SK-N-SH (cell line): ENCODE measurements around the gene SPATA31C1. TPM values are rescaled to one million over a fixed set of nuclear protein-coding genes. Genes with fewer than 3 reads are reported as not detected.
"Not testable (repeated sequence)": the region's sequence is repeated elsewhere in the genome, so short reads cannot be mapped to it uniquely, and the experiment has no call there.

ENCODE experiments used
- CTCF ChIA-PET: fragments of 300-600, 350-600 bp; formaldehyde crosslinking; extraction: SDS; loops from one replicate; lab custom pipeline; 2021; lab: Yijun Ruan, JAX
- POLR2A ChIA-PET: fragments of 350-600 bp; sonication (Branson Sonifier 250); formaldehyde crosslinking; extraction: SDS; loops from one replicate; lab custom pipeline; 2020; ENCODE audit warnings: antibody characterized with exemption, inconsistent platforms; lab: Yijun Ruan, JAX
- DNase-seq: peaks from one replicate; pipeline ENCODE4 v3.0.0; 2012
- H2AFZ ChIP-seq: fragments of 200-600 bp; sonication (generic); 2 replicates; pipeline ENCODE4 v1.8.1; 2016; ENCODE audit warnings: antibody characterized with exemption, mild to moderate bottlenecking, low read depth
- H3F3A ChIP-seq: fragments of 200-600 bp; sonication (generic); replicated peaks from 2 replicates; pipeline ENCODE3; 2016; ENCODE audit warnings: antibody characterized with exemption, mild to moderate bottlenecking; ENCODE audit not compliant: insufficient read depth
- H3K27ac ChIP-seq, 2 experiments: fragments of 200-500 bp in 1 of 2; fragments of 200-600 bp in 1 of 2; sonication (Bioruptor generic) in 1 of 2; sonication (generic), shearing (Covaris generic) in 1 of 2; 2 replicates each; pipeline versions ENCODE4 v1.5.1 to v1.6.1; 2014 to 2016; ENCODE audit warnings: low read depth in 2 of 2, inconsistent platforms in 1 of 2, low read length in 1 of 2, mild to moderate bottlenecking in 1 of 2, mixed read lengths in 1 of 2
- H3K27me3 ChIP-seq: fragments of 200-600 bp; sonication (generic), shearing (Covaris generic); 2 replicates; pipeline ENCODE4 v1.6.1; 2016; ENCODE audit warnings: mixed run types; ENCODE audit not compliant: insufficient read depth
- H3K36me3 ChIP-seq, 2 experiments: fragments of 200-500 bp in 1 of 2; fragments of 200-600 bp in 1 of 2; sonication (Bioruptor generic) in 1 of 2; sonication (generic) in 1 of 2; replicated peaks in 1 of 2; 2 replicates each; pipeline versions ENCODE3 to v1.5.1; 2014 to 2016; ENCODE audit warnings: low read length in 1 of 2, mild to moderate bottlenecking in 1 of 2; ENCODE audit not compliant: insufficient read depth in 2 of 2, control insufficient read depth in 1 of 2
- H3K4me1 ChIP-seq, 2 experiments: fragments of 200-500 bp in 1 of 2; fragments of 200-600 bp in 1 of 2; sonication (Bioruptor generic) in 1 of 2; sonication (generic), shearing (Covaris generic) in 1 of 2; 2 replicates each; pipeline versions ENCODE4 v1.5.1 to v1.6.1; 2014 to 2016; ENCODE audit warnings: low read depth in 1 of 2, low read length in 1 of 2, mixed run types in 1 of 2; ENCODE audit not compliant: insufficient read depth in 2 of 2, control insufficient read depth in 1 of 2
- H3K4me2 ChIP-seq: fragments of 200-600 bp; sonication (generic), shearing (Covaris generic); 2 replicates; pipeline ENCODE4 v1.6.1; 2017; ENCODE audit warnings: mixed run types
- H3K4me3 ChIP-seq, 2 experiments: fragments of 200-500 bp in 1 of 2; fragments of 200-600 bp in 1 of 2; sonication (Bioruptor generic) in 1 of 2; sonication (generic), shearing (Covaris generic) in 1 of 2; 2 replicates each; pipeline versions ENCODE4 v1.5.1 to v1.8.1; 2014 to 2016; ENCODE audit warnings: low read depth in 2 of 2, inconsistent platforms in 1 of 2, low read length in 1 of 2, mild to moderate bottlenecking in 1 of 2, mixed read lengths in 1 of 2, moderate library complexity in 1 of 2
- H3K79me2 ChIP-seq: fragments of 200-600 bp; sonication (generic); 2 replicates; pipeline ENCODE4 v1.8.1; 2017; ENCODE audit warnings: mild to moderate bottlenecking; ENCODE audit not compliant: insufficient read depth
- H3K9ac ChIP-seq: fragments of 200-600 bp; sonication (generic); 2 replicates; pipeline ENCODE4 v1.6.1; 2017; ENCODE audit warnings: mixed run types
- H3K9me2 ChIP-seq: fragments of 200-600 bp; sonication (generic); 2 replicates; pipeline ENCODE4 v1.6.1; 2017; ENCODE audit warnings: mixed run types
- H3K9me3 ChIP-seq: fragments of 200-600 bp; sonication (generic); 2 replicates; pipeline ENCODE4 v1.6.1; 2017; ENCODE audit warnings: mixed run types, mild to moderate bottlenecking, moderate library complexity
- H4K20me1 ChIP-seq: fragments of 200-600 bp; sonication (generic); 2 replicates; pipeline ENCODE4 v1.6.1; 2017; ENCODE audit warnings: mild to moderate bottlenecking, mixed run types; ENCODE audit not compliant: insufficient read depth
- CHD2 ChIP-seq: fragments of 150-350 bp; IDR thresholded peaks from 2 replicates; pipeline ENCODE4 v1.6.1; 2018; ENCODE audit warnings: low read length; ENCODE audit not compliant: partially characterized antibody
- EZH2phosphoT487 ChIP-seq: fragments of 200-600 bp; sonication (generic); IDR thresholded peaks from 2 replicates; pipeline ENCODE4 v1.6.1; 2017; ENCODE audit warnings: low read depth, mixed run types, mild to moderate bottlenecking, antibody characterized with exemption, moderate library complexity, borderline replicate concordance
- FOSL2 ChIP-seq: IDR thresholded peaks from 2 replicates; pipeline ENCODE4 v1.4.0; 2012; ENCODE audit warnings: low read depth, mild to moderate bottlenecking, moderate library complexity, borderline replicate concordance
- FOXJ3 ChIP-seq: sonication (generic); formaldehyde crosslinking; IDR thresholded peaks from 2 replicates; pipeline ENCODE4 v1.5.1; 2020; ENCODE audit warnings: mild to moderate bottlenecking, missing genetic modification reagents
- FOXM1 ChIP-seq: IDR thresholded peaks from 2 replicates; pipeline ENCODE4 v1.4.0; 2012; ENCODE audit warnings: low read depth, mild to moderate bottlenecking
- IRF3 ChIP-seq: fragments of 150-350 bp; IDR thresholded peaks from 2 replicates; pipeline ENCODE4 v1.6.1; 2016; ENCODE audit warnings: mild to moderate bottlenecking, low read depth, low read length
- JUND ChIP-seq: IDR thresholded peaks from 2 replicates; pipeline ENCODE4 v1.4.0; 2012
- MAX ChIP-seq: IDR thresholded peaks from 2 replicates; pipeline ENCODE4 v1.4.0; 2012; ENCODE audit warnings: low read depth
- MEF2A ChIP-seq: IDR thresholded peaks from 2 replicates; pipeline ENCODE4 v1.4.0; 2012; ENCODE audit warnings: low read depth, borderline replicate concordance
- MXI1 ChIP-seq: IDR thresholded peaks from 2 replicates; pipeline ENCODE4 v1.6.1; 2012; ENCODE audit warnings: mild to moderate bottlenecking, low read depth, low read length, improper control_type of control experiment
- NRF1 ChIP-seq: IDR thresholded peaks from 2 replicates; pipeline ENCODE4 v1.6.1; 2012; ENCODE audit warnings: low read depth, mild to moderate bottlenecking, low read length
- TAF1 ChIP-seq: IDR thresholded peaks from 2 replicates; pipeline ENCODE4 v1.6.1; 2012; ENCODE audit warnings: low read depth, mild to moderate bottlenecking, low read length, moderate library complexity, borderline replicate concordance
- TEAD4 ChIP-seq: IDR thresholded peaks from 2 replicates; pipeline ENCODE4 v1.4.0; 2012; ENCODE audit warnings: mild to moderate bottlenecking, borderline replicate concordance; ENCODE audit not compliant: insufficient read depth
- ZBTB33 ChIP-seq: IDR thresholded peaks from 2 replicates; pipeline ENCODE4 v1.4.0; 2012; ENCODE audit warnings: low read depth, borderline replicate concordance
- WGBS: methylation state at CpG from one replicate; pipeline ENCODE4 v1.1.6; 2017; ENCODE audit warnings: low lambda C conversion rate; 5-methylcytosine and 5-hydroxymethylcytosine counted together
- polyA plus RNA-seq, 3 experiments: library from polyadenylated mRNA; depleted of rRNA; stranded (reverse); fragments of >200 nt; gene quantifications; 2 replicates each; pipeline ENCODE4 v1.2.3, GENCODE V29; 2012

Gene SPATA31C1
- polyA plus RNA-seq (2012; rRNA removed) = not detected in 2 replicates
- not detected in 2 replicates for polyA plus RNA-seq (2012; cell fraction: cytosol; rRNA removed)
- polyA plus RNA-seq (2012; cell fraction: nucleus; rRNA removed) = not detected in 2 replicates

- POLR2A ChIA-PET, H3K36me3 ChIP-seq, H3K27ac ChIP-seq, H2AFZ ChIP-seq, H3K4me1 ChIP-seq, H4K20me1 ChIP-seq, H3K9ac ChIP-seq, H3K27me3 ChIP-seq, CTCF ChIA-PET, H3K4me3 ChIP-seq, H3K9me2 ChIP-seq, H3K9me3 ChIP-seq, H3K79me2 ChIP-seq, H3K4me2 ChIP-seq, H3F3A ChIP-seq, DNase-seq: not testable (repeated sequence)
- WGBS = no CpG with 5 or more reads among the region's 8 CpGs
Observed at GRCh38 chr9:87917662-87918061, at the start of gene SPATA31C1. TSS of gene SPATA31C1 (plus strand) at chr9:87917962.

- no peaks in the 10 kb centered on the region for H4K20me1 ChIP-seq
- no peak for DNase-seq
- WGBS = 58% methylated on average over 4 of the region's 9 CpGs
- H3K36me3 ChIP-seq = no peaks in the 10 kb centered on the region
- no peak overlapping the region for H3K4me2 ChIP-seq
- H3F3A ChIP-seq = no peaks in the 10 kb centered on the region
- no peaks in the 10 kb centered on the region for H3K79me2 ChIP-seq
- ChIA-PET POLR2A (no interaction called here), CTCF (no interaction called here)
- H2AFZ ChIP-seq = no peak overlapping the region
- no peaks in the 10 kb centered on the region for H3K9me3 ChIP-seq
- H3K27ac ChIP-seq = no peak overlapping the region
- no peak overlapping the region for H3K4me3 ChIP-seq
- H3K27me3 ChIP-seq = no peaks in the 10 kb centered on the region
- no peaks in the 10 kb centered on the region for H3K9me2 ChIP-seq
- TF ChIP-seq FOSL2 = no peak
- TF ChIP-seq TAF1 = no peak
- TF ChIP-seq NRF1 = no peak
- no peak for TF ChIP-seq MEF2A
- TF ChIP-seq FOXJ3 (CRISPR knock-in tag) = no peak
- no peak for TF ChIP-seq TEAD4
- no peak for TF ChIP-seq ZBTB33
- H3K9ac ChIP-seq = no peak overlapping the region
- peaks cover 0 to 15% of the 10 kb centered on the region in 2 experiments; a peak in 1 of 4 replicates for H3K4me1 ChIP-seq
Observed at GRCh38 chr9:87868175-87868574, 49.6 kb upstream of the SPATA31C1 start.

GRCh38 chr9:87868635-87869034 lies 49.1 kb upstream of the SPATA31C1 start:
- POLR2A ChIA-PET = no interaction called here
- no peaks in the 10 kb centered on the region for H3K36me3 ChIP-seq
- H3K4me2 ChIP-seq = no peak overlapping the region
- H4K20me1 ChIP-seq = no peaks in the 10 kb centered on the region
- H3K79me2 ChIP-seq = no peaks in the 10 kb centered on the region
- TF ChIP-seq IRF3 (no peak), CHD2 (no peak), EZH2phosphoT487 (no peak), MXI1 (no peak), JUND (no peak), FOXM1 (no peak), MAX (no peak)
- H3K9me2 ChIP-seq = no peaks in the 10 kb centered on the region
- H3F3A ChIP-seq = no peaks in the 10 kb centered on the region
- CTCF ChIA-PET = no interaction called here
- H3K27me3 ChIP-seq = no peaks in the 10 kb centered on the region
- H3K4me3 ChIP-seq = no peak overlapping the region
- no peak for DNase-seq
- H3K9me3 ChIP-seq = no peaks in the 10 kb centered on the region
- H3K9ac ChIP-seq = no peak overlapping the region
- H3K4me1 ChIP-seq = peaks cover 0 to 17% of the 10 kb centered on the region in 2 experiments; a peak in 1 of 4 replicates
- H2AFZ ChIP-seq = no peak overlapping the region
- no peak overlapping the region for H3K27ac ChIP-seq
- 77% methylated on average over 2 of the region's 3 CpGs for WGBS
